Lung (tissue), 13 donors: ENCODE measurements around the gene LGR4. TPM values are rescaled to one million over a fixed set of nuclear protein-coding genes. Genes with fewer than 3 reads are reported as not detected.

ENCODE experiments used
- ATAC-seq: fragments of 200-7000 bp; cut with Tn5 transposase; one replicate; pipeline ENCODE4 v1.9.1; 2020; ENCODE audit warnings: moderate number of reproducible peaks; ENCODE audit not compliant: insufficient read depth, low FRiP score
- DNase-seq, 3 donors: peaks; one replicate each; pipeline ENCODE4 v3.0.0-alpha.2; 2013 to 2017
- H3K27ac ChIP-seq, 2 donors: one replicate each; pipeline ENCODE4 v1.5.1; 2013; ENCODE audit warnings: mild to moderate bottlenecking in 2 of 2, moderate library complexity in 2 of 2, control low read depth in 1 of 2, inconsistent platforms in 1 of 2, low read depth in 1 of 2, low read length in 1 of 2
- H3K27me3 ChIP-seq, 3 donors: one replicate each; pipeline ENCODE4 v1.5.1; 2013; ENCODE audit warnings: low read length in 2 of 3; ENCODE audit not compliant: control insufficient read depth in 3 of 3, insufficient read depth in 3 of 3
- H3K36me3 ChIP-seq, 4 donors: one replicate each; pipeline ENCODE4 v1.5.1; 2013; ENCODE audit warnings: low read length in 4 of 4, mild to moderate bottlenecking in 1 of 4, moderate library complexity in 1 of 4; ENCODE audit not compliant: control insufficient read depth in 4 of 4, insufficient read depth in 4 of 4
- H3K4me1 ChIP-seq, 5 donors: one replicate each; pipeline ENCODE4 v1.5.1; 2013; ENCODE audit warnings: low read length in 5 of 5, mild to moderate bottlenecking in 2 of 5, moderate library complexity in 1 of 5; ENCODE audit not compliant: control insufficient read depth in 5 of 5, insufficient read depth in 5 of 5
- H3K4me3 ChIP-seq: one replicate; pipeline ENCODE4 v1.5.1; 2013; ENCODE audit warnings: mild to moderate bottlenecking, control low read depth, moderate library complexity
- H3K9ac ChIP-seq, 2 donors: one replicate each; pipeline ENCODE4 v1.5.1; 2013; ENCODE audit warnings: low read length in 2 of 2, control low read depth in 1 of 2; ENCODE audit not compliant: insufficient read depth in 1 of 2
- H3K9me3 ChIP-seq, 4 donors: one replicate each; pipeline ENCODE4 v1.5.1; 2013; ENCODE audit warnings: low read length in 3 of 4, mild to moderate bottlenecking in 1 of 4, moderate library complexity in 1 of 4; ENCODE audit not compliant: control insufficient read depth in 4 of 4, insufficient read depth in 3 of 4
- WGBS, 2 donors: extraction: QIAGEN DNeasy Blood & Tissue Kit; methylation state at CpG; one replicate each; pipeline ENCODE4 v1.1.7; 2013; 5-methylcytosine and 5-hydroxymethylcytosine counted together
- polyA plus RNA-seq, 2 donors: library from polyadenylated mRNA; stranded (reverse); fragments of 200-250 nt; gene quantifications; one replicate each; pipeline ENCODE4 v1.2.1, GENCODE V29; 2013
- small RNA-seq: library from RNA; depleted of rRNA; stranded (forward); fragments of <200 nt; gene quantifications from one replicate; pipeline ENCODE3, GENCODE V24; 2014; ENCODE audit warnings: low replicate concordance
- total RNA-seq, 2 donors: library from RNA; depleted of rRNA in 1 of 2; stranded (reverse); fragments of >200 nt in 1 of 2; gene quantifications; one replicate each; pipeline ENCODE4 v1.2.1, GENCODE V29; 2014 to 2021
- TF ChIP-seq, protein P1 (sequence below): IDR thresholded peaks from 2 replicates; pipeline ENCODE4 v1.5.1; 2012; ENCODE audit warnings: mild to moderate bottlenecking; ENCODE audit errors: control extremely low read depth, extremely low read depth
- donor health status: control.
- donor health status: control.
- donor health status: Bipolar disorder and iron deficiency.
- donor health status: healthy.
- donor health status: DM: yes; HTN: yes; CAD: no.

The LGR4 gene
- total and polyA plus RNA-seq, 4 donors = 2.2 to 29.2 (median 3.7) TPM

DNA sequence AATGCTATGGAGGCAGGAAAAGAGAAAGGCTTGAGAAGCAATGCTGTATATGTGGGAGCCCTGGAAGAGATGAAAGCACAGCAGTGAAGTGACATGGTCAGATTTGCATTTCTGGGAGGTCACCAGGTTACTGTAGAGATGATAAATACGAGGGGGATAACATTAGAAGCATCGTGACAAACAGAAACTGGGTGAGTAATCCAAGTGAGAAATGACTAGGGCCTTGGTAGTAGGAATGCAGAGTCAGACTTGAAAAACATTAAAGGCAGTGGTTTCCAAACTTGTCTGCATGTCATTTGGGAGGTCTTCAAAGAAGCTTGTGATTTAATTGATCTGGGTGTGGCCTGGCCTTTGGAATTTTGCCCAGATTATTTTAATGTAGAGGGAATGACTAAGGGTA, 153.5 kb downstream of the LGR4 start:
- no peaks in the 10 kb centered on the region for H3K9me3 ChIP-seq
- H3K27ac ChIP-seq = no peak overlapping the region
- TF ChIP-seq, protein P1, sequence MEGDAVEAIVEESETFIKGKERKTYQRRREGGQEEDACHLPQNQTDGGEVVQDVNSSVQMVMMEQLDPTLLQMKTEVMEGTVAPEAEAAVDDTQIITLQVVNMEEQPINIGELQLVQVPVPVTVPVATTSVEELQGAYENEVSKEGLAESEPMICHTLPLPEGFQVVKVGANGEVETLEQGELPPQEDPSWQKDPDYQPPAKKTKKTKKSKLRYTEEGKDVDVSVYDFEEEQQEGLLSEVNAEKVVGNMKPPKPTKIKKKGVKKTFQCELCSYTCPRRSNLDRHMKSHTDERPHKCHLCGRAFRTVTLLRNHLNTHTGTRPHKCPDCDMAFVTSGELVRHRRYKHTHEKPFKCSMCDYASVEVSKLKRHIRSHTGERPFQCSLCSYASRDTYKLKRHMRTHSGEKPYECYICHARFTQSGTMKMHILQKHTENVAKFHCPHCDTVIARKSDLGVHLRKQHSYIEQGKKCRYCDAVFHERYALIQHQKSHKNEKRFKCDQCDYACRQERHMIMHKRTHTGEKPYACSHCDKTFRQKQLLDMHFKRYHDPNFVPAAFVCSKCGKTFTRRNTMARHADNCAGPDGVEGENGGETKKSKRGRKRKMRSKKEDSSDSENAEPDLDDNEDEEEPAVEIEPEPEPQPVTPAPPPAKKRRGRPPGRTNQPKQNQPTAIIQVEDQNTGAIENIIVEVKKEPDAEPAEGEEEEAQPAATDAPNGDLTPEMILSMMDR = no peak
- no peaks in the 10 kb centered on the region for H3K27me3 ChIP-seq
- no peaks in the 10 kb centered on the region for H3K36me3 ChIP-seq
- H3K9ac ChIP-seq = no peak overlapping the region
- H3K4me3 ChIP-seq = no peak overlapping the region
- no peak for ATAC-seq
- no peak for DNase-seq
- peaks cover 0 to 4% (median 0%) of the 10 kb centered on the region in 5 donors for H3K4me1 ChIP-seq
- 63 to 78% methylated on average over 2 of the region's 2 CpGs for WGBS, 2 donors

DNA sequence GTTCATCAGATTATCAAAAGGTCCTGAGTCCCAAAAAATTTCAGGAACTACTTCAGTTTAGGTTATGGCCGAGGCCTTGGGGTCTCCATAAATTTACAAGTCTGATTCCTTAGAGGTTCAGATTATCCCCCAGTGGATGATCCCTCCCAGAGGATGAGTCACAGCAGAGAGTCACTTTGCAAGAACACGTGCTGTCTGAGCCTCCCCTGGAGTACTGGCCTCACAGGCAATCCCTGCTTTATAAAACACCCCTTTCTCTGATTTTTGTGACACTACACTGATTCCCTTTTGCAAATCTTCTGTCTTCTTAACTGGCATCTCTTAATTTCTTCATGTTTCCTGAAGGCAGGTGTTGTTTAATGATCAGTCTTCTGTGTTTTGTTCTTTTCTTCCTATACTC, 154.8 kb downstream of the LGR4 start:
- Histone ChIP-seq H3K9me3 (no peaks in the 10 kb centered on the region), H3K9ac (no peak overlapping the region), H3K36me3 (no peaks in the 10 kb centered on the region), H3K4me1 (peaks cover 0 to 5% (median 0%) of the 10 kb centered on the region in 5 donors), H3K4me3 (no peak overlapping the region), H3K27me3 (no peaks in the 10 kb centered on the region), H3K27ac (no peak overlapping the region)
- DNase-seq = no peak
- TF ChIP-seq, protein P1 = no peak
- ATAC-seq = no peak
- 88 to 90% methylated on average over 2 of the region's 2 CpGs for WGBS, 2 donors

Small RNAs within 50 kb of the gene (small RNA-seq; reads per million reads assigned to genes)
- gene AC100771.1 (not detected), gene MIR8087 (not detected), gene RNA5SP339 (not detected)

Other genes with a start within 250 kb of the LGR4 start
- 1 to 10 TPM; 4.0 TPM for gene CCDC34, start 109.6 kb downstream of the LGR4 start, total RNA-seq
- gene CCDC34, start 109.6 kb downstream of the LGR4 start, polyA plus RNA-seq = 1 to 10 TPM; 2.3 to 3.0 TPM
- 10 to 100 TPM; 24.1 to 55.9 TPM for gene LIN7C, start 34.0 kb upstream of the LGR4 start, total RNA-seq
- gene LIN7C, start 34.0 kb upstream of the LGR4 start, polyA plus RNA-seq = 1 to 10 TPM; 5.5 to 9.3 TPM
- 1 to 10 TPM; 1.4 TPM for gene BDNF, start 227.7 kb upstream of the LGR4 start, total RNA-seq
- gene BDNF, start 227.7 kb upstream of the LGR4 start, polyA plus RNA-seq = 1 to 10 TPM in 1 of 2 donors, under 1 TPM in 1; 0.38 to 1.6 TPM